Measurements from ENCODE around the gene PYCR2.
"Not testable (repeated sequence)": the region's sequence is repeated elsewhere in the genome, so short reads cannot be mapped to it uniquely, and the experiment has no call there.

PYCR2 gene

GRCh38 chr1:225892307-225892706, 31.7 kb downstream of the PYCR2 start:
- DNase-seq (ENCODE audit: extremely low read depth in 1 of 2, low read depth in 1 of 2), result no peak

- DNase-seq (ENCODE audit: extremely low read depth in 1 of 2, low read depth in 1 of 2), result no peak
These were observed 32.6 kb downstream of the PYCR2 start for GRCh38 chr1:225891229-225891972.

- no peak for DNase-seq (ENCODE audit: extremely low read depth in 1 of 2, low read depth in 1 of 2)
These were observed 33.5 kb downstream of the PYCR2 start for GRCh38 chr1:225890346-225891228.

- DNase-seq (ENCODE audit: extremely low read depth in 1 of 2, low read depth in 1 of 2), result no peak
These were observed 34.3 kb downstream of the PYCR2 start for GRCh38 chr1:225889743-225890142.

- no peak for DNase-seq (ENCODE audit: extremely low read depth in 1 of 2, low read depth in 1 of 2)
These were observed 35.0 kb downstream of the PYCR2 start, which contains the start of gene LEFTY1 for GRCh38 chr1:225888898-225889601. Gene LEFTY1, minus strand, starts transcription at chr1:225889146. Its CDS starts 80 bp downstream, at chr1:225889066.

- no peak for DNase-seq (ENCODE audit: extremely low read depth in 1 of 2, low read depth in 1 of 2)
These were observed 35.7 kb downstream of the PYCR2 start for GRCh38 chr1:225888289-225888897.

- not testable (repeated sequence) for DNase-seq (ENCODE audit: extremely low read depth in 1 of 2, low read depth in 1 of 2)
These were observed 36.3 kb downstream of the PYCR2 start for GRCh38 chr1:225887554-225888288.

GRCh38 chr1:225887030-225887314, 37.1 kb downstream of the PYCR2 start:
- DNase-seq (ENCODE audit: extremely low read depth in 1 of 2, low read depth in 1 of 2), result no peak

- no peak for DNase-seq (ENCODE audit: extremely low read depth in 1 of 2, low read depth in 1 of 2)
These were observed 37.7 kb downstream of the PYCR2 start for GRCh38 chr1:225886159-225887029.

- no peak for DNase-seq (ENCODE audit: extremely low read depth in 1 of 2, low read depth in 1 of 2)
These were observed 38.7 kb downstream of the PYCR2 start for GRCh38 chr1:225885336-225885735.

GRCh38 chr1:225883616-225884265, 40.3 kb downstream of the PYCR2 start:
- no peak for DNase-seq (ENCODE audit: extremely low read depth in 1 of 2, low read depth in 1 of 2)

- DNase-seq (ENCODE audit: extremely low read depth in 1 of 2, low read depth in 1 of 2), result no peak
These were observed 41.1 kb downstream of the PYCR2 start for GRCh38 chr1:225882694-225883615.

- peak; percentile 84 to 88 for DNase-seq (ENCODE audit: extremely low read depth in 1 of 2, low read depth in 1 of 2)
These were observed 41.9 kb downstream of the PYCR2 start, which contains the start of gene TMEM63A for GRCh38 chr1:225881959-225882693. Gene TMEM63A, minus strand, starts transcription at chr1:225882380. Its CDS starts 4,800 bp downstream, at chr1:225877580.

GRCh38 chr1:225881081-225881958, 42.7 kb downstream of the PYCR2 start:
- peak in 1 of 2 donors; percentile 36 for DNase-seq (ENCODE audit: extremely low read depth in 1 of 2, low read depth in 1 of 2)

- no peak for DNase-seq (ENCODE audit: extremely low read depth in 1 of 2, low read depth in 1 of 2)
These were observed 43.4 kb downstream of the PYCR2 start for GRCh38 chr1:225880636-225881035.

- no peak for DNase-seq (ENCODE audit: extremely low read depth in 1 of 2, low read depth in 1 of 2)
These were observed 43.8 kb downstream of the PYCR2 start for GRCh38 chr1:225880222-225880588.
